ENCODE data around the gene RPUSD1.

DNA sequence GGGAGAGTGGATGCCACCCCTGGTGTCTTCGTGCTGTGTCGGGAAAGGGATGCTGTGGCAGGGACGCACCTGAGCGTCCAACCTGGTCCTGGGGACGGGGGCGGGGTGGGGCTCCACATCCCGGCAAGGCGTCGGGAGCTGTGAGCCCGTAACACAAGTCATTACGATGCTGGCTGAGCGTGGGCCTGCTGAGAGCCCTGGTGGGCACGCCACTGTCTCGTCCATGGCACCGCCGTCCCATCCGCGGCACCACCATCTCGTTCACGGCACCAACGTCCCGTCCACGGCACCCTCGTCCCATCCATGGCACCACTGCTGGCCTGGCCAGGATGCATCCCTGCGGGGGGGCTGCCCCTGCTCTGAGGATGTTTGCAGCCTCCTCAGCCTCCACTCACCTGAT lies 36.4 kb upstream of the RPUSD1 start:
- no peak for TF ChIP-seq ETV6 (CRISPR knock-in tag; IDR thresholded peaks at IDR 0.05)
- no peak for TF ChIP-seq ZNF416 (CRISPR knock-in tag; IDR thresholded peaks at IDR 0.05)
- TF ChIP-seq, protein P1, sequence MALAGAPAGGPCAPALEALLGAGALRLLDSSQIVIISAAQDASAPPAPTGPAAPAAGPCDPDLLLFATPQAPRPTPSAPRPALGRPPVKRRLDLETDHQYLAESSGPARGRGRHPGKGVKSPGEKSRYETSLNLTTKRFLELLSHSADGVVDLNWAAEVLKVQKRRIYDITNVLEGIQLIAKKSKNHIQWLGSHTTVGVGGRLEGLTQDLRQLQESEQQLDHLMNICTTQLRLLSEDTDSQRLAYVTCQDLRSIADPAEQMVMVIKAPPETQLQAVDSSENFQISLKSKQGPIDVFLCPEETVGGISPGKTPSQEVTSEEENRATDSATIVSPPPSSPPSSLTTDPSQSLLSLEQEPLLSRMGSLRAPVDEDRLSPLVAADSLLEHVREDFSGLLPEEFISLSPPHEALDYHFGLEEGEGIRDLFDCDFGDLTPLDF (CRISPR knock-in tag; IDR thresholded peaks at IDR 0.05): no peak
- TF ChIP-seq, protein P2, sequence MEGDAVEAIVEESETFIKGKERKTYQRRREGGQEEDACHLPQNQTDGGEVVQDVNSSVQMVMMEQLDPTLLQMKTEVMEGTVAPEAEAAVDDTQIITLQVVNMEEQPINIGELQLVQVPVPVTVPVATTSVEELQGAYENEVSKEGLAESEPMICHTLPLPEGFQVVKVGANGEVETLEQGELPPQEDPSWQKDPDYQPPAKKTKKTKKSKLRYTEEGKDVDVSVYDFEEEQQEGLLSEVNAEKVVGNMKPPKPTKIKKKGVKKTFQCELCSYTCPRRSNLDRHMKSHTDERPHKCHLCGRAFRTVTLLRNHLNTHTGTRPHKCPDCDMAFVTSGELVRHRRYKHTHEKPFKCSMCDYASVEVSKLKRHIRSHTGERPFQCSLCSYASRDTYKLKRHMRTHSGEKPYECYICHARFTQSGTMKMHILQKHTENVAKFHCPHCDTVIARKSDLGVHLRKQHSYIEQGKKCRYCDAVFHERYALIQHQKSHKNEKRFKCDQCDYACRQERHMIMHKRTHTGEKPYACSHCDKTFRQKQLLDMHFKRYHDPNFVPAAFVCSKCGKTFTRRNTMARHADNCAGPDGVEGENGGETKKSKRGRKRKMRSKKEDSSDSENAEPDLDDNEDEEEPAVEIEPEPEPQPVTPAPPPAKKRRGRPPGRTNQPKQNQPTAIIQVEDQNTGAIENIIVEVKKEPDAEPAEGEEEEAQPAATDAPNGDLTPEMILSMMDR (IDR thresholded peaks at IDR 0.05): no peak
- TF ChIP-seq, protein P3, sequence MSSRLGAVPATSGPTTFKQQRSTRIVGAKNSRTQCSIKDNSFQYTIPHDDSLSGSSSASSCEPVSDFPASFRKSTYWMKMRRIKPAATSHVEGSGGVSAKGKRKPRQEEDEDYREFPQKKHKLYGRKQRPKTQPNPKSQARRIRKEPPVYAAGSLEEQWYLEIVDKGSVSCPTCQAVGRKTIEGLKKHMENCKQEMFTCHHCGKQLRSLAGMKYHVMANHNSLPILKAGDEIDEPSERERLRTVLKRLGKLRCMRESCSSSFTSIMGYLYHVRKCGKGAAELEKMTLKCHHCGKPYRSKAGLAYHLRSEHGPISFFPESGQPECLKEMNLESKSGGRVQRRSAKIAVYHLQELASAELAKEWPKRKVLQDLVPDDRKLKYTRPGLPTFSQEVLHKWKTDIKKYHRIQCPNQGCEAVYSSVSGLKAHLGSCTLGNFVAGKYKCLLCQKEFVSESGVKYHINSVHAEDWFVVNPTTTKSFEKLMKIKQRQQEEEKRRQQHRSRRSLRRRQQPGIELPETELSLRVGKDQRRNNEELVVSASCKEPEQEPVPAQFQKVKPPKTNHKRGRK (CRISPR knock-in tag; IDR thresholded peaks at IDR 0.05; ENCODE audit: borderline replicate concordance): no peak
- no peak for TF ChIP-seq ZBTB21 (CRISPR knock-in tag; IDR thresholded peaks at IDR 0.05; ENCODE audit: borderline replicate concordance)
- TF ChIP-seq, protein P4, sequence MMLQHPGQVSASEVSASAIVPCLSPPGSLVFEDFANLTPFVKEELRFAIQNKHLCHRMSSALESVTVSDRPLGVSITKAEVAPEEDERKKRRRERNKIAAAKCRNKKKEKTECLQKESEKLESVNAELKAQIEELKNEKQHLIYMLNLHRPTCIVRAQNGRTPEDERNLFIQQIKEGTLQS (CRISPR knock-in tag; conservative IDR thresholded peaks at IDR 0.05): no peak
